HFFc6 (cell line): ENCODE results near the gene ACTR2. TPM values are rescaled to one million over a fixed set of nuclear protein-coding genes. Genes with fewer than 3 reads are reported as not detected.
"Not testable (repeated sequence)": the region's sequence is repeated elsewhere in the genome, so short reads cannot be mapped to it uniquely, and the experiment has no call there.

Experiments used
- DNase-seq: peaks from one replicate; pipeline ENCODE4 v3.0.0-alpha.2; 2018
- H3K27ac Mint-ChIP-seq: 2 replicates; pipeline ENCODE4 v1.8.0; 2020; ENCODE audit warnings: mild to moderate bottlenecking, mixed read lengths
- H3K27me3 Mint-ChIP-seq: 2 replicates; pipeline ENCODE4 v1.8.0; 2021; ENCODE audit warnings: mild to moderate bottlenecking, moderate library complexity, mixed read lengths; ENCODE audit not compliant: insufficient read depth
- H3K36me3 Mint-ChIP-seq: 2 replicates; pipeline ENCODE4 v1.8.0; 2021; ENCODE audit warnings: low read depth, mixed read lengths
- H3K4me1 Mint-ChIP-seq: 2 replicates; pipeline ENCODE4 v1.8.0; 2020; ENCODE audit warnings: low read depth, mixed read lengths
- H3K4me3 Mint-ChIP-seq: 2 replicates; pipeline ENCODE4 v1.8.0; 2020; ENCODE audit warnings: mild to moderate bottlenecking, moderate library complexity, mixed read lengths
- H3K9me3 Mint-ChIP-seq: 2 replicates; pipeline ENCODE4 v1.8.0; 2020; ENCODE audit warnings: mild to moderate bottlenecking, mixed read lengths
- total RNA-seq, 6 experiments: library from RNA; stranded (reverse); fragmentation: NEBNext Ultra II Directional; extraction: Animal tissue kit (Norgen Biotek cat#: 25700); gene quantifications; 2 replicates in 1 of 6; 3 replicates in 5 of 6; pipeline ENCODE4 v1.2.3, GENCODE V29; 2021
- TF ChIP-seq, protein P1 (sequence below): fragments of 200-600 bp; sonication (generic); IDR thresholded peaks from 2 replicates; pipeline ENCODE4 v1.5.0; 2021; ENCODE audit warnings: antibody characterized with exemption, mild to moderate bottlenecking

The ACTR2 gene
- total RNA-seq, 6 experiments from 2014 or later: 412 to 450 (median 427) TPM

DNA sequence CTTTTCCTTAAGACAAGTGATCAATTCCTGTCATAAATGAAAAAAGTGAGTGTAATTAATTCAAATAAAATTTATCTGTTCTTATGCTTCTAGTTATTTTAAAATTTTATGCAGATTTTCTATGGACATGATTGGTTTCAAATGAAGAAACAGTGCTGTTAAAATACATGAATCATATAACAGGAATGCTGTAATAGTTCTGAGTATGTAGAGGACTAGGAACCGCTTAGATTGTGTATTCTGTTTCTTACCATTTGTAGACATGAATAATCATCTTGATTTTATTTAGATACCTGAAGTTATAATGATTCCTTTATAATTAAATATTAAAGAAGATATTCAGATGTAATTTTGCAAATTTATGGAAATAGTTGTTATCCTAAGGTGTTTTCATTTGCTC lies 3.5 kb downstream of the ACTR2 start:
- DNase-seq: peak; percentile 26
- H3K27me3 Mint-ChIP-seq: peaks cover 2% of the 10 kb centered on the region; the same call in 1 of the 2 replicates
- H3K27ac Mint-ChIP-seq: peak overlapping the region; percentile 77
- H3K4me1 Mint-ChIP-seq: peaks cover 54% of the 10 kb centered on the region
- peaks cover 36% of the 10 kb centered on the region for H3K36me3 Mint-ChIP-seq
- H3K9me3 Mint-ChIP-seq: peaks cover 4% of the 10 kb centered on the region; the same call in 1 of the 2 replicates
- peak overlapping the region; percentile 53 for H3K4me3 Mint-ChIP-seq
- TF ChIP-seq, protein P1, sequence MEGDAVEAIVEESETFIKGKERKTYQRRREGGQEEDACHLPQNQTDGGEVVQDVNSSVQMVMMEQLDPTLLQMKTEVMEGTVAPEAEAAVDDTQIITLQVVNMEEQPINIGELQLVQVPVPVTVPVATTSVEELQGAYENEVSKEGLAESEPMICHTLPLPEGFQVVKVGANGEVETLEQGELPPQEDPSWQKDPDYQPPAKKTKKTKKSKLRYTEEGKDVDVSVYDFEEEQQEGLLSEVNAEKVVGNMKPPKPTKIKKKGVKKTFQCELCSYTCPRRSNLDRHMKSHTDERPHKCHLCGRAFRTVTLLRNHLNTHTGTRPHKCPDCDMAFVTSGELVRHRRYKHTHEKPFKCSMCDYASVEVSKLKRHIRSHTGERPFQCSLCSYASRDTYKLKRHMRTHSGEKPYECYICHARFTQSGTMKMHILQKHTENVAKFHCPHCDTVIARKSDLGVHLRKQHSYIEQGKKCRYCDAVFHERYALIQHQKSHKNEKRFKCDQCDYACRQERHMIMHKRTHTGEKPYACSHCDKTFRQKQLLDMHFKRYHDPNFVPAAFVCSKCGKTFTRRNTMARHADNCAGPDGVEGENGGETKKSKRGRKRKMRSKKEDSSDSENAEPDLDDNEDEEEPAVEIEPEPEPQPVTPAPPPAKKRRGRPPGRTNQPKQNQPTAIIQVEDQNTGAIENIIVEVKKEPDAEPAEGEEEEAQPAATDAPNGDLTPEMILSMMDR: no peak

DNA sequence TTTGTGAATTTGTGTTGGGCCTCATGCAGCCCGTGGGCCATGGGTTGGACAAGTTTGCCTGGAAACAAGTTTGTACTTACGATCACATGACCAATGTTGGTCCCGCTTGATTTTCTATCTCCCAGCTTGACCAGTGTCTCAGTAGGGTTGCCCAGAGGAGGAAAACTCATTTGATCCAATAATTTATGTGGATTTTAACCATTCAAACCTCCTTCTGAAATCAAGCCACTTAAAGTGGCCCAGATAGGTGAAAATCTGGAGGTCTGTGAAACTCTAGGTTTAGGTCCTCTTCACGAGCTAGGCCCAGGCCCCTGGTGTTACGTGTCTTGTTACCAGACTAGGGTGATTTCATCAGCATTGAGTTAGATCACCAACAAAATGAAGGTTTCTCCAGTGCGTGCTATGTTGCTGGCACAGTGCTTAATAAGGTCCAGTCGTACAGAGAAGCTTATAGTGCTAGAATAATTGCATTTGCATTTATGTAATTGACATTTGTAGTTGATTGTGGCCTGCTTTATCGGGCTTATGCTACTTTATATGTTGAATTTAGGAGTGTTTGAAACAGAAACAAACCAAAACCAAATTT lies 4.4 kb downstream of the ACTR2 start:
- TF ChIP-seq, protein P1: no peak
- H3K36me3 Mint-ChIP-seq: peaks cover 36% of the 10 kb centered on the region
- H3K4me3 Mint-ChIP-seq: peak overlapping the region; percentile 51
- DNase-seq: no peak
- peaks cover 46% of the 10 kb centered on the region for H3K4me1 Mint-ChIP-seq
- H3K9me3 Mint-ChIP-seq: peaks cover 4% of the 10 kb centered on the region; the same call in 1 of the 2 replicates
- H3K27ac Mint-ChIP-seq: peak overlapping the region; percentile 77
- H3K27me3 Mint-ChIP-seq: peaks cover 2% of the 10 kb centered on the region; the same call in 1 of the 2 replicates

- peaks cover 46% of the 10 kb centered on the region for H3K4me1 Mint-ChIP-seq
- peaks cover under 1% of the 10 kb centered on the region; the same call in 1 of the 2 replicates for H3K27me3 Mint-ChIP-seq
- peak; percentile 71 for DNase-seq
- TF ChIP-seq, protein P1: no peak
- H3K27ac Mint-ChIP-seq: peak overlapping the region; percentile 77
- peak overlapping the region; percentile 51 for H3K4me3 Mint-ChIP-seq
- peaks cover 36% of the 10 kb centered on the region for H3K36me3 Mint-ChIP-seq
- peaks cover 4% of the 10 kb centered on the region; the same call in 1 of the 2 replicates for H3K9me3 Mint-ChIP-seq
Measured at GRCh38 chr2:65232636-65233035, 5.0 kb downstream of the ACTR2 start.

DNA sequence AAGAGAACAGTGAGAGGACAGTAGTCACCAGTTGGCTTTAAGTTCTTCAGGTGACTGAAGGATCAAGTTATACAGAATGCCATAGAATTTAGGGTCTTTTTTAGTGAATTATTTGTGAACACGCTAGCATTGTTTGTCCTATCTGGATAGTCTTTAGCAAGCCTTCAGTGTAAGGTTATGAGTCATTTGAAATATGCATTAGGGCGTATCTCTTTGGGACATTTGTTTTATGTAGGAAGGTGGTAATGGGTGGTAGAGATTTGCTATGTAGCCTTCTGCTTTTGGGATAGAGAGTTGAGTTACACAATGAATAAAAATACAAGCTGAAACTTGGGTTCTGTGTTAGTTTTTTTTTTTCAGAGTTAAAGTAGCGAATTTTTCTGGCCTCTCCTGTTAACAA lies 13.0 kb downstream of the ACTR2 start:
- Mint-ChIP-seq H3K4me3 (no peak overlapping the region), H3K27me3 (no peaks in the 10 kb centered on the region), H3K27ac (peak overlapping the region; percentile 45), H3K4me1 (peaks cover 30% of the 10 kb centered on the region), H3K9me3 (no peaks in the 10 kb centered on the region), H3K36me3 (peaks cover 20% of the 10 kb centered on the region)
- TF ChIP-seq, protein P1: no peak
- no peak for DNase-seq

DNA sequence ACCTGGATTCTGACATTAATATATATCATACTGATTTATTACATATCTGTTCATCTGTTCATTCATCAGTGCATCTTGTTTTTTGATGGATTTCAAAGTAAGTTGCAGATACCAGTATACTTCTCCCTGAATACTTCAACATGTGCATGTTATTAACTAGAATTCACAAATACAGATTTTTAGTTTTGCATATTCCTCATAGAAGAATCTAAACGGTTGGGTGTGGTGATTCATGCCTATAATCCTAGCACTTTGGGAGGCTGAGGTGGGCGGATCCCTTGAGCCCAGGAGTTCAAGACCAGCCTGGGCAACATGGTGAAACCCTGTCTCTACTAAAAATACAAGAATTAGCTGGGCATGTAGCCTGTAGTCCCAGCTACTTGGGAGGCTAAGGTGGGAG lies 16.8 kb downstream of the ACTR2 start:
- not testable (repeated sequence) for H3K27ac Mint-ChIP-seq, H3K4me3 Mint-ChIP-seq, H3K9me3 Mint-ChIP-seq, DNase-seq, H3K27me3 Mint-ChIP-seq
- peaks cover 35% of the 10 kb centered on the region for H3K4me1 Mint-ChIP-seq
- H3K36me3 Mint-ChIP-seq: peaks cover 40% of the 10 kb centered on the region

DNA sequence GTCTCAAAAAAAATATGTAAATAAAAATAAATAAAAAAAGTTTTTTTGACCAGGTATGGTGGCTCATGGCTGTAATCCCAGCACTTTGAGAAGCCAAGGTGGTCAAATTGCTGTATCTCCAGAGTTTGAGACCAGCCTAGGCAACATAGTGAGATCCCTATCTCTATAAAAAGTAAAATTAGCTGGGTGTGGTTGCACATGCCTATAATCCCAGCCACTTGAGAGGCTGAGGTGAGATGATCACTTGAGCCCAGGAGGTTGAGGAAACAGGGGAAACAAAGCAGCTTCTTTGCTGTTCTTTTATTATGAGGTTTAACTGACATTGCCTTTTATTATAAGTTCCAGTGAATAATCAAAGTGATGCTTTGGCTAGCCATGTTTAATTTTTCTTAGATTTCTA lies 25.0 kb downstream of the ACTR2 start:
- TF ChIP-seq, protein P1: no peak
- peaks cover 32% of the 10 kb centered on the region for H3K36me3 Mint-ChIP-seq
- no peaks in the 10 kb centered on the region for H3K9me3 Mint-ChIP-seq
- DNase-seq: no peak
- H3K4me3 Mint-ChIP-seq: no peak overlapping the region
- peaks cover 18% of the 10 kb centered on the region for H3K4me1 Mint-ChIP-seq
- no peaks in the 10 kb centered on the region; the same call in 1 of the 2 replicates for H3K27me3 Mint-ChIP-seq
- H3K27ac Mint-ChIP-seq: no peak overlapping the region
